ENCODE data around the gene AGBL4.

The AGBL4 gene

DNA sequence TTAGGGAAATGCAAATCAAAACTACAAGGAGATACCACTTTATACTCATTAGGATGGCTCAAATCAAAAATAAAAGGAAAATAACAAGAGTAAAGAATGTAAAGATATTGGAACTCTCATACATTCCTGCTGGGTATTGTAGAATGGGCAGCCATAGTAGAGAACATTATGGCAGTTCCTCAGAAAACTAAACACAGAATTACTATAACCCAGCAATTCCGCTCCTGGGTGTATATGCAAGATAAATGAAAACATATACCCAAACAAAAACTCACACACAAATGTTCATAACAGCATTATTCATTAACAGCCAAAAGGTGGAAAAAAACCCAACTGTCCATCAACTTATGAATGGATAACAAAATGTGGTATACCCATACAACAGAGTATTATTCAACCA is 1258.4 kb downstream of the AGBL4 start:
- TF ChIP-seq, protein P1, sequence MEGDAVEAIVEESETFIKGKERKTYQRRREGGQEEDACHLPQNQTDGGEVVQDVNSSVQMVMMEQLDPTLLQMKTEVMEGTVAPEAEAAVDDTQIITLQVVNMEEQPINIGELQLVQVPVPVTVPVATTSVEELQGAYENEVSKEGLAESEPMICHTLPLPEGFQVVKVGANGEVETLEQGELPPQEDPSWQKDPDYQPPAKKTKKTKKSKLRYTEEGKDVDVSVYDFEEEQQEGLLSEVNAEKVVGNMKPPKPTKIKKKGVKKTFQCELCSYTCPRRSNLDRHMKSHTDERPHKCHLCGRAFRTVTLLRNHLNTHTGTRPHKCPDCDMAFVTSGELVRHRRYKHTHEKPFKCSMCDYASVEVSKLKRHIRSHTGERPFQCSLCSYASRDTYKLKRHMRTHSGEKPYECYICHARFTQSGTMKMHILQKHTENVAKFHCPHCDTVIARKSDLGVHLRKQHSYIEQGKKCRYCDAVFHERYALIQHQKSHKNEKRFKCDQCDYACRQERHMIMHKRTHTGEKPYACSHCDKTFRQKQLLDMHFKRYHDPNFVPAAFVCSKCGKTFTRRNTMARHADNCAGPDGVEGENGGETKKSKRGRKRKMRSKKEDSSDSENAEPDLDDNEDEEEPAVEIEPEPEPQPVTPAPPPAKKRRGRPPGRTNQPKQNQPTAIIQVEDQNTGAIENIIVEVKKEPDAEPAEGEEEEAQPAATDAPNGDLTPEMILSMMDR (IDR thresholded peaks at IDR 0.05) = no peak

DNA sequence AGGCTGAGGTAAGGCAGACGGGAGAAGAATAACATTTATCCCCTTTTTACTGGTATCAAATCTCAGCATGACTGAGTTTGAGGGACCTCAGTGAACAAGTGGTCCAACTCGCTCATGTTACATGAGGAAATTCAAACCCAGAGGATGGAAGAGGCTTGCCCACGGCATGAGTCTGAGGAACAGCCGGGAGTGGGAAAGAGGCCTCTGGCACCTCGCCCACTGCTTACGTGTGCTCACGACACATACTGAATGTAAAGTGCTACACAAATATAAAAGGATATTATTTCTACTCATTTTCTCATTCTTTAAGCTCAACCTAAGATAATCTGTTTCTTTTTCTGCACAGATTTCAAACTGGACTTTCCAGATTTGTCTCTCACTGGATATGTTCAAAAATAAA is 1261.8 kb downstream of the AGBL4 start:
- TF ChIP-seq, protein P1 (IDR thresholded peaks at IDR 0.05) = no peak

GRCh38 chr1:48761411-48761810 is 1262.3 kb downstream of the AGBL4 start:
- TF ChIP-seq, protein P1 (IDR thresholded peaks at IDR 0.05) = no peak

- TF ChIP-seq, protein P1 (IDR thresholded peaks at IDR 0.05) = no peak
Observed at GRCh38 chr1:48760857-48761256, 1262.9 kb downstream of the AGBL4 start.

DNA sequence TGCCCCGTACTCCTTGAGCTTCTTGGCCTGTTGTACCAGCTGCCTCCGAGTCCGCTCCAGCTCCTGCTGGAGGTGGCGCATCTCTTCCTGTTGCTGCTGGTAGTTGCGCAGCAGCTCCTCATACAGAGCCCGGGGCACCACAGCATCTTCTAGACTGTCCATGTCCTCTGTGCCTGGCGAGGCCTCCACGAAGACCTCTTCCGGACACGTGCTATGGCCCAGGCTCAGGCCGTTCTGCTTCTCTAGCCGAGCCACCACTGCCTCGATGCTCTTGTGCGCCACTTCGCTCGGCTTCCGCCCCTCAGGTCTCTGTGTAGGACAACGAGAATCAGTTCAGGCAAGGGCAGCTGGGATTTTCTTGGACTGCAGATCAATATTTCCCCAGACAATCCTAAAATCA is 1264.8 kb downstream of the AGBL4 start:
- TF ChIP-seq, protein P1 (IDR thresholded peaks at IDR 0.05) = no peak

GRCh38 chr1:48757363-48757762 is 1266.4 kb downstream of the AGBL4 start:
- TF ChIP-seq, protein P1 (IDR thresholded peaks at IDR 0.05) = no peak

GRCh38 chr1:48756683-48757316 is 1267.0 kb downstream of the AGBL4 start:
- TF ChIP-seq, protein P1 (IDR thresholded peaks at IDR 0.05) = no peak

- TF ChIP-seq, protein P1 (IDR thresholded peaks at IDR 0.05) = no peak
Observed at GRCh38 chr1:48753293-48753692, 1270.5 kb downstream of the AGBL4 start.

All from LNCAP (cell line).